ENCODE data around the gene ADGRV1.
"Not testable (repeated sequence)": the region's sequence is repeated elsewhere in the genome, so short reads cannot be mapped to it uniquely, and the experiment has no call there.

ADGRV1 gene

GRCh38 chr5:90911169-90911568 is 352.6 kb downstream of the ADGRV1 start:
- DNase-seq, result no peak

- no peak for DNase-seq
These were observed 353.9 kb downstream of the ADGRV1 start for GRCh38 chr5:90912476-90912875.

- no peak for DNase-seq
These were observed 356.8 kb downstream of the ADGRV1 start for GRCh38 chr5:90915393-90915792.

- no peak for DNase-seq
These were observed 358.6 kb downstream of the ADGRV1 start for GRCh38 chr5:90916947-90917800.

- no peak for DNase-seq
These were observed 359.5 kb downstream of the ADGRV1 start for GRCh38 chr5:90917928-90918668.

- DNase-seq, result no peak
These were observed 362.9 kb downstream of the ADGRV1 start for GRCh38 chr5:90921418-90921973.

- not testable (repeated sequence) for DNase-seq
These were observed 365.6 kb downstream of the ADGRV1 start for GRCh38 chr5:90924222-90924621.

GRCh38 chr5:90929013-90929839 is 370.6 kb downstream of the ADGRV1 start:
- not testable (repeated sequence) for DNase-seq

- DNase-seq, result no peak
These were observed 371.5 kb downstream of the ADGRV1 start for GRCh38 chr5:90930062-90930461.

GRCh38 chr5:90930756-90931431 is 372.3 kb downstream of the ADGRV1 start:
- DNase-seq, result no peak

- no peak for DNase-seq
These were observed 373.6 kb downstream of the ADGRV1 start for GRCh38 chr5:90932052-90932699.

- DNase-seq, result no peak
These were observed 374.7 kb downstream of the ADGRV1 start for GRCh38 chr5:90933298-90933697.

GRCh38 chr5:90934091-90934719 is 375.6 kb downstream of the ADGRV1 start:
- no peak for DNase-seq

GRCh38 chr5:90934738-90935137 is 376.1 kb downstream of the ADGRV1 start:
- no peak for DNase-seq

- no peak for DNase-seq
These were observed 380.6 kb downstream of the ADGRV1 start for GRCh38 chr5:90939211-90939610.

- no peak for DNase-seq
These were observed 381.8 kb downstream of the ADGRV1 start for GRCh38 chr5:90940227-90940995.

GRCh38 chr5:90941002-90941720 is 382.6 kb downstream of the ADGRV1 start:
- no peak for DNase-seq

- no peak for DNase-seq
These were observed 385.5 kb downstream of the ADGRV1 start for GRCh38 chr5:90944116-90944515.

GRCh38 chr5:90947667-90948066 is 389.1 kb downstream of the ADGRV1 start:
- DNase-seq, result no peak

- DNase-seq, result no peak
These were observed 390.4 kb downstream of the ADGRV1 start for GRCh38 chr5:90948969-90949368.

Data from cortex of kidney (tissue), 1 donor.